NT2/D1 (cell line): Measurements from ENCODE around the gene SNX7.

Experiments
- DNase-seq: peaks from one replicate; pipeline ENCODE4 v3.0.0-alpha.2; 2011; ENCODE audit warnings: low read depth, low spot score
- H3K27me3 ChIP-seq: 2 replicates; pipeline ENCODE4 v1.6.0; 2011; ENCODE audit warnings: mild to moderate bottlenecking; ENCODE audit not compliant: insufficient read length, insufficient read depth
- H3K36me3 ChIP-seq: 2 replicates; pipeline ENCODE4 v1.6.1; 2011; ENCODE audit warnings: mild to moderate bottlenecking, low read length, mixed read lengths; ENCODE audit not compliant: insufficient read depth, insufficient read length
- H3K4me1 ChIP-seq: 2 replicates; pipeline ENCODE4 v1.5.1; 2011; ENCODE audit not compliant: insufficient read depth, insufficient read length
- H3K4me3 ChIP-seq: 2 replicates; pipeline ENCODE4 v1.5.1; 2011; ENCODE audit warnings: low read depth; ENCODE audit not compliant: insufficient read length
- H3K9ac ChIP-seq: 2 replicates; pipeline ENCODE4 v1.6.0; 2011; ENCODE audit warnings: low read depth; ENCODE audit not compliant: insufficient read length
- H3K9me3 ChIP-seq: 2 replicates; pipeline ENCODE4 v1.5.1; 2011; ENCODE audit warnings: mild to moderate bottlenecking, low read length; ENCODE audit not compliant: insufficient read depth
- SUZ12 ChIP-seq: IDR thresholded peaks from 2 replicates; pipeline ENCODE4 v1.6.1; 2011; ENCODE audit not compliant: insufficient read length, insufficient read depth; ENCODE audit errors: extremely low read depth
- YY1 ChIP-seq: IDR thresholded peaks from 2 replicates; pipeline ENCODE4 v1.6.1; 2011; ENCODE audit not compliant: insufficient read length, insufficient read depth
- ZNF274 ChIP-seq: IDR thresholded peaks from 2 replicates; pipeline ENCODE4 v1.6.1; 2011; ENCODE audit warnings: mild to moderate bottlenecking, low read depth, low read length

The SNX7 gene

GRCh38 chr1:98677288-98677687 lies 15.8 kb downstream of the SNX7 start:
- Histone ChIP-seq H3K27me3 (no peaks in the 10 kb centered on the region), H3K36me3 (no peaks in the 10 kb centered on the region), H3K9me3 (no peaks in the 10 kb centered on the region; the same call in 1 of the 2 replicates), H3K4me3 (no peak overlapping the region), H3K9ac (no peak overlapping the region), H3K4me1 (no peaks in the 10 kb centered on the region)
- TF ChIP-seq YY1: no peak
- TF ChIP-seq SUZ12: no peak
- no peak for TF ChIP-seq ZNF274
- no peak for DNase-seq

- H3K27me3 ChIP-seq: no peaks in the 10 kb centered on the region
- H3K9ac ChIP-seq: no peak overlapping the region
- H3K9me3 ChIP-seq: no peaks in the 10 kb centered on the region; the same call in 1 of the 2 replicates
- no peak overlapping the region for H3K4me3 ChIP-seq
- no peak for DNase-seq
- no peaks in the 10 kb centered on the region for H3K4me1 ChIP-seq
- H3K36me3 ChIP-seq: peaks cover 3% of the 10 kb centered on the region
- TF ChIP-seq YY1 (no peak), SUZ12 (no peak), ZNF274 (no peak)
These were observed 20.3 kb downstream of the SNX7 start for GRCh38 chr1:98681812-98682211.

- Histone ChIP-seq H3K27me3 (no peaks in the 10 kb centered on the region), H3K9me3 (no peaks in the 10 kb centered on the region), H3K4me3 (no peak overlapping the region), H3K9ac (no peak overlapping the region), H3K36me3 (peaks cover 5% of the 10 kb centered on the region), H3K4me1 (no peaks in the 10 kb centered on the region)
- TF ChIP-seq SUZ12 (no peak), YY1 (no peak), ZNF274 (no peak)
- no peak for DNase-seq
These were observed 26.7 kb downstream of the SNX7 start for GRCh38 chr1:98688110-98688739.

DNA sequence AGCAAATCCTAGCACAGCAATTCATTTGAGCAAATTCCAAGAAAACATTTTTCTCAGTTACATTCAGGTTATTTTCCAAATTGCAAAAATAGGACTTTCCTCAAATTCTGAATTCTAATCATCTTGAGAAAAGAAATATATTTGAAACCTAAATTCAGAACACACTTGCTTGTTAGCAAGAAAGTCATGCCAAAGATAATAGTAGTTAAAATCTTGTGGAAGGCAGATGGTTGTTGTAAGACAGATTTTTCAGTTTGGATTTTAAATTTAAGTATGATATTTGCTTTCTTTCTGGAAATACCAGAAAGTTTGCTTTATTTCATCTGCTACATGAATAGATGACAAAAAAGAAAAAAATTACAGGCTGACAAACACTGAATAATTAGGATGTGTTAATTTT lies 29.1 kb downstream of the SNX7 start:
- no peak for TF ChIP-seq YY1
- TF ChIP-seq SUZ12: no peak
- TF ChIP-seq ZNF274: no peak
- H3K4me3 ChIP-seq: no peak overlapping the region
- no peaks in the 10 kb centered on the region for H3K4me1 ChIP-seq
- H3K9ac ChIP-seq: no peak overlapping the region
- H3K36me3 ChIP-seq: peaks cover 8% of the 10 kb centered on the region
- H3K9me3 ChIP-seq: no peaks in the 10 kb centered on the region
- no peak for DNase-seq
- no peaks in the 10 kb centered on the region for H3K27me3 ChIP-seq

DNA sequence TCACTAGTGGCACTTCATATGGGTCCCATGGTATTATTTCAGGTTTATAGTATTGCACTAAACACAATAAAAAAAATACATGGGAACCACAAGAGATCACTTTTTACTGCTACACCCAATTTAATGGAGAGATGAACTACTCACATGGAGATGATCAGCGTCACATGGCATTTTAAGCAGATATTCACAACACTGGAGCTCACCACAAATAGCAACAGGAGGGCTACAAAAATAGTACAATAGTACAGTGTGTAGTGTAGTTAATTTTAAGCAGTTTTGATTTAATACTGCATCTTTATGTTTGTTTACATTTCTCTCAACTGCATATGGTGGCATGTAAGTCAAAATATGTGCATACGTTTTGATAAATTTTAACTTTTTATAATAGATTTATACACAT lies 31.0 kb downstream of the SNX7 start:
- Histone ChIP-seq H3K27me3 (no peaks in the 10 kb centered on the region), H3K36me3 (peaks cover 8% of the 10 kb centered on the region), H3K9ac (no peak overlapping the region), H3K9me3 (no peaks in the 10 kb centered on the region), H3K4me1 (no peaks in the 10 kb centered on the region), H3K4me3 (no peak overlapping the region)
- no peak for DNase-seq
- no peak for TF ChIP-seq YY1
- no peak for TF ChIP-seq ZNF274
- no peak for TF ChIP-seq SUZ12

DNA sequence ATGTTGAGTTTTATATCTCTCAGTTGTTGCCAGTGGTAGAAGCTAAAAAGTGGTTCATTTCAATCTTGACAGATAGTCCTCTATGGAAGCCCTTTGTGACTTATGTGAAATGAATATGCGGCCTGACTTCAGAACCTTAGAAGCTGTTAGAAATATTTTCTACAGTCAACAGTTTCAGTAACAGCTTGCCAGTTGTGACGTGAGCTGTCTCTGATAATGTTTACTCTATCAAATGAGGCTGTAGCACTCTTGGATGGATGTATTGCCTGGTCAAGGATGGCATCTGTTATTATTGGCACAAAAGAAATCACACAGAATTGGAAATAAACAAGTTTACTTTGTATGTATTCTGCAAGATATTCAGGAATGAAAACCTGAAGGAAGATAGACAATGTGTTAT lies 31.9 kb downstream of the SNX7 start:
- DNase-seq: no peak
- TF ChIP-seq SUZ12 (no peak), YY1 (no peak), ZNF274 (no peak)
- H3K4me1 ChIP-seq: no peaks in the 10 kb centered on the region
- H3K4me3 ChIP-seq: no peak overlapping the region
- no peak overlapping the region for H3K9ac ChIP-seq
- H3K36me3 ChIP-seq: peaks cover 8% of the 10 kb centered on the region
- H3K27me3 ChIP-seq: no peaks in the 10 kb centered on the region
- no peaks in the 10 kb centered on the region for H3K9me3 ChIP-seq

DNA sequence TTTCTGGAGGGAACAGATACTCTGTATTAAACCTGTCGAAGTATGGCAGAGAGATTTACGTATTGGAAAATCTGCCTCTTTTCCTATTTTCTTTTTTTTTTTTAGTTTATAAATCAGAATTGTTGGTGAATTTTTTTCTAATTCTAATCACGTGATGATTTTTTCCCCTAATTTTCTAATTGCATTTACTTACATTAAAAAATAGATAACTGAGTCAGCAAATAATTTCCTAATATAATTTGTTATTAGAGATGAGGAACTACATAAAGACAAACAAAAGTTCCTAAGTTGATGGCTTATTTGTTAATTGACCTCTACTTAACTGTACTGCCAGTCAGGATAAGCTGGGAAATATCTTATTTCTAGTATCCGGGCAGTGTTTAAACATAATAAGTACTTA lies 34.6 kb downstream of the SNX7 start:
- Histone ChIP-seq H3K4me3 (no peak overlapping the region), H3K36me3 (peaks cover 10% of the 10 kb centered on the region), H3K27me3 (no peaks in the 10 kb centered on the region), H3K9me3 (no peaks in the 10 kb centered on the region), H3K9ac (no peak overlapping the region), H3K4me1 (no peaks in the 10 kb centered on the region)
- TF ChIP-seq SUZ12 (no peak), YY1 (no peak), ZNF274 (no peak)
- DNase-seq: no peak

- peaks cover 8% of the 10 kb centered on the region for H3K36me3 ChIP-seq
- H3K9ac ChIP-seq: no peak overlapping the region
- no peaks in the 10 kb centered on the region for H3K27me3 ChIP-seq
- TF ChIP-seq SUZ12 (no peak), ZNF274 (no peak), YY1 (no peak)
- H3K4me3 ChIP-seq: no peak overlapping the region
- no peak for DNase-seq
- H3K4me1 ChIP-seq: no peaks in the 10 kb centered on the region
- no peaks in the 10 kb centered on the region for H3K9me3 ChIP-seq
These were observed 36.3 kb downstream of the SNX7 start for GRCh38 chr1:98697781-98698180.
